Ishikawa (cell line): ENCODE data around the gene CKLF.

Source experiments
- CEBPB ChIP-seq: IDR thresholded peaks from 2 replicates; pipeline ENCODE4 v1.6.1; 2012
- CREB1 ChIP-seq: IDR thresholded peaks from 2 replicates; pipeline ENCODE4 v1.6.1; 2012; ENCODE audit warnings: low read depth
- EP300 ChIP-seq: IDR thresholded peaks from 2 replicates; pipeline ENCODE4 v1.6.1; 2012; ENCODE audit warnings: borderline replicate concordance
- MAX ChIP-seq: IDR thresholded peaks from 2 replicates; pipeline ENCODE4 v1.6.1; 2012
- NFIC ChIP-seq: IDR thresholded peaks from 2 replicates; pipeline ENCODE4 v1.6.1; 2012
- RAD21 ChIP-seq: IDR thresholded peaks from 2 replicates; pipeline ENCODE4 v1.6.1; 2012; ENCODE audit warnings: low read depth
- TCF12 ChIP-seq: IDR thresholded peaks from 2 replicates; pipeline ENCODE4 v1.6.1; 2012; ENCODE audit warnings: low read depth
- TEAD4 ChIP-seq: IDR thresholded peaks from 2 replicates; pipeline ENCODE4 v1.6.1; 2012
- YY1 ChIP-seq: IDR thresholded peaks from 2 replicates; pipeline ENCODE4 v1.6.1; 2012; ENCODE audit warnings: low read depth
- ZBTB7A ChIP-seq: IDR thresholded peaks from 2 replicates; pipeline ENCODE4 v1.6.1; 2012; ENCODE audit warnings: low read depth

- TF ChIP-seq NFIC, result no peak
- no peak for TF ChIP-seq CREB1
- TF ChIP-seq ZBTB7A, result no peak
- TF ChIP-seq TEAD4, result no peak
- TF ChIP-seq RAD21, result no peak
- TF ChIP-seq YY1, result no peak
- no peak for TF ChIP-seq TCF12
- no peak for TF ChIP-seq EP300
- no peak for TF ChIP-seq CEBPB
- no peak for TF ChIP-seq MAX
Measured at GRCh38 chr16:66524601-66525164, 27.7 kb upstream of the CKLF start.
